ENCODE data around the gene REV3L.

REV3L gene

DNA sequence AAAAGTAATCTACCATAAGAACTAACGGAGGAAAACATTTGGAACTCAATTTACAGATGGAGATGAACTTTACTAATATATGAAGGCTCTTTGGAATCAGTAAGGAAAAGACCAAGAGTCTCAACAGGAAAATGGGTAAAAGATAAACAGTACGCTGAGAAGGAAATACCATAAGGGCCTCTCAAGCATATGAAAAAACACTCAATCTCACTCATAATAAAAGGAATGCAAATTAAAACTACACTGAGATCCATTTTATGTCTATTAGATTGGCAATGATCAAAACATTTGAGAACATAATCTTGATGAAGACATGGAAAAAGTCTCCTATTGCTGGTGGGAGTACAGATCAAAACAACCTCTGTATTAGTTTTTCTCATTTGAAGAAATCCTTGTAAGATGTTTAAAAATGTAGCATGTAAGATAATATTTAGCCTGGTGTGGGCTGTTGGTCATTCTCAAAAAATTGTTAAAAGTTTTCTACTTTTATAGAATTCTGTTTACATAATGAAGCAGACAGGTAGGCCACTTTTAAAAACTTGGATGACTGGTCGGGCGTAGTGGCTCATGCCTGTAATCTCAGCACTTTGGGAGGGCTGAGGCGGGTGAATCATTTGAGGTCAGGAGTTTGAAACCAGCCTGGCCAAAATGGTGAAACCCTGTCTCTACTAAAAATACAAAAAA lies 14.5 kb downstream of the REV3L start:
- no peaks in the 10 kb centered on the region for H3K27me3 Mint-ChIP-seq
- peak overlapping the region; percentile 0 for H3K27ac Mint-ChIP-seq
- H3K4me1 Mint-ChIP-seq (ENCODE audit: low read depth) = peaks cover 51% of the 10 kb centered on the region
- no peak overlapping the region for H3K4me3 Mint-ChIP-seq
- H3K36me3 Mint-ChIP-seq (ENCODE audit: low read depth) = peaks cover 41% of the 10 kb centered on the region
- H3K9me3 Mint-ChIP-seq = no peaks in the 10 kb centered on the region
- DNase-seq = no peak

- Mint-ChIP-seq H3K4me1 (ENCODE audit: low read depth) (peaks cover 41% of the 10 kb centered on the region), H3K27ac (no peak overlapping the region), H3K4me3 (no peak overlapping the region), H3K27me3 (no peaks in the 10 kb centered on the region), H3K36me3 (ENCODE audit: low read depth) (peaks cover 44% of the 10 kb centered on the region), H3K9me3 (peaks cover 9% of the 10 kb centered on the region)
- DNase-seq = no peak
Measured at GRCh38 chr6:111464184-111464583, 18.8 kb downstream of the REV3L start.

- peaks cover 50% of the 10 kb centered on the region for H3K36me3 Mint-ChIP-seq (ENCODE audit: low read depth)
- H3K9me3 Mint-ChIP-seq = peaks cover 21% of the 10 kb centered on the region
- H3K4me3 Mint-ChIP-seq = no peak overlapping the region
- no peaks in the 10 kb centered on the region for H3K27me3 Mint-ChIP-seq
- no peak overlapping the region for H3K27ac Mint-ChIP-seq
- H3K4me1 Mint-ChIP-seq (ENCODE audit: low read depth) = peaks cover 33% of the 10 kb centered on the region
- DNase-seq = no peak
Measured at GRCh38 chr6:111462770-111463391, 20.1 kb downstream of the REV3L start.

DNA sequence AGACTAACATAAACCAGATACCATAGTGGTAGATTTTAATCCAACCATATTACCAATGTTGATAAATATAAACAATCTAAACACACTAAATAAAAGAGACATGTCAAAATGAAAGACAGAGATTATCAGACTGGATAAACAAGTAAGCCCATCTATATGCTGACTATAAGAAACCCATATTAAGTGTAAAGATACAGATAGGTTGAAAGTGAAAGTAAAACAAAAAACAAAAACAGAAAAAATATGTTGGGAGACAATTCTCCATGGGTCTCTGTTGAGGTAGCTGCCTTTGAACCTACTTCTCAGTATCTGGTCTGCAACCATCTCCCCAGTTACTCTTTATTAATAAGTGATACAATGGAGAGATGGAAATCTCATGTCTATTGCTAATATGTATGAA lies 21.2 kb downstream of the REV3L start:
- Mint-ChIP-seq H3K4me3 (no peak overlapping the region), H3K9me3 (peaks cover 21% of the 10 kb centered on the region), H3K27ac (no peak overlapping the region), H3K27me3 (no peaks in the 10 kb centered on the region), H3K4me1 (ENCODE audit: low read depth) (peaks cover 34% of the 10 kb centered on the region), H3K36me3 (ENCODE audit: low read depth) (peaks cover 46% of the 10 kb centered on the region)
- no peak for DNase-seq

GRCh38 chr6:111458670-111459232 lies 24.3 kb downstream of the REV3L start:
- peaks cover 21% of the 10 kb centered on the region for H3K9me3 Mint-ChIP-seq
- peaks cover 55% of the 10 kb centered on the region for H3K36me3 Mint-ChIP-seq (ENCODE audit: low read depth)
- no peak overlapping the region for H3K4me3 Mint-ChIP-seq
- DNase-seq = no peak
- H3K27ac Mint-ChIP-seq = no peak overlapping the region
- H3K27me3 Mint-ChIP-seq = no peaks in the 10 kb centered on the region
- H3K4me1 Mint-ChIP-seq (ENCODE audit: low read depth) = peaks cover 38% of the 10 kb centered on the region

GRCh38 chr6:111456208-111456607 lies 26.8 kb downstream of the REV3L start:
- H3K9me3 Mint-ChIP-seq = peaks cover 21% of the 10 kb centered on the region
- no peak overlapping the region for H3K4me3 Mint-ChIP-seq
- H3K27ac Mint-ChIP-seq = no peak overlapping the region
- peaks cover 21% of the 10 kb centered on the region for H3K4me1 Mint-ChIP-seq (ENCODE audit: low read depth)
- no peaks in the 10 kb centered on the region for H3K27me3 Mint-ChIP-seq
- no peak for DNase-seq
- H3K36me3 Mint-ChIP-seq (ENCODE audit: low read depth) = peaks cover 46% of the 10 kb centered on the region

GRCh38 chr6:111450636-111451035 lies 32.4 kb downstream of the REV3L start:
- no peaks in the 10 kb centered on the region for H3K9me3 Mint-ChIP-seq
- H3K27me3 Mint-ChIP-seq = no peaks in the 10 kb centered on the region
- H3K27ac Mint-ChIP-seq = no peak overlapping the region
- no peak overlapping the region for H3K4me3 Mint-ChIP-seq
- H3K4me1 Mint-ChIP-seq (ENCODE audit: low read depth) = peaks cover 25% of the 10 kb centered on the region
- peaks cover 23% of the 10 kb centered on the region for H3K36me3 Mint-ChIP-seq (ENCODE audit: low read depth)
- no peak for DNase-seq

- Mint-ChIP-seq H3K4me3 (no peak overlapping the region), H3K9me3 (no peaks in the 10 kb centered on the region), H3K36me3 (ENCODE audit: low read depth) (peaks cover 19% of the 10 kb centered on the region), H3K4me1 (ENCODE audit: low read depth) (peaks cover 23% of the 10 kb centered on the region), H3K27ac (no peak overlapping the region), H3K27me3 (no peaks in the 10 kb centered on the region)
- no peak for DNase-seq
Measured at GRCh38 chr6:111450087-111450486, 32.9 kb downstream of the REV3L start.

DNA sequence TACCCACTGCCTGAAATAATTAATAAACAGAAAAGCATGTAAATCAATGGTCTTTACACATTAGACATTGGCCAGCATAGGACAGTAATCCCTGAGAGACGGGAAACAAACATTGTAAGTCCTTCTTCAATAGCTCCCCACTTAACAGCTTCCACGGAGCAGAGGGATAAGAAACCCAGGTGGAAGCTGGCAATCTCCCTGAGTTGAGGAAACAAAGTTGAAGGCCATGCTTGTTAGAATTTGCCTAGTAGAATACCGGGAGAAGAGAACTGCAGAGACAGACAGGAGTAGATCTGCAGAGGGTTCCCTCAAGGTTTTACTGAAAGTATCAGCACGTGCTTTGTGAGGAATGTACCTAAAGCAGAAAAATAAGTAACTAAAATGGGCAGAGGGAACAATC lies 33.9 kb downstream of the REV3L start:
- no peaks in the 10 kb centered on the region for H3K27me3 Mint-ChIP-seq
- H3K4me1 Mint-ChIP-seq (ENCODE audit: low read depth) = peaks cover 31% of the 10 kb centered on the region
- H3K36me3 Mint-ChIP-seq (ENCODE audit: low read depth) = peaks cover 13% of the 10 kb centered on the region
- H3K4me3 Mint-ChIP-seq = no peak overlapping the region
- H3K27ac Mint-ChIP-seq = no peak overlapping the region
- H3K9me3 Mint-ChIP-seq = no peaks in the 10 kb centered on the region
- DNase-seq = no peak

- no peak overlapping the region for H3K27ac Mint-ChIP-seq
- peaks cover 16% of the 10 kb centered on the region for H3K36me3 Mint-ChIP-seq (ENCODE audit: low read depth)
- no peaks in the 10 kb centered on the region for H3K27me3 Mint-ChIP-seq
- H3K4me1 Mint-ChIP-seq (ENCODE audit: low read depth) = peaks cover 43% of the 10 kb centered on the region
- no peak overlapping the region for H3K4me3 Mint-ChIP-seq
- no peaks in the 10 kb centered on the region for H3K9me3 Mint-ChIP-seq
- DNase-seq = no peak
Measured at GRCh38 chr6:111447051-111447450, 36.0 kb downstream of the REV3L start.

DNA sequence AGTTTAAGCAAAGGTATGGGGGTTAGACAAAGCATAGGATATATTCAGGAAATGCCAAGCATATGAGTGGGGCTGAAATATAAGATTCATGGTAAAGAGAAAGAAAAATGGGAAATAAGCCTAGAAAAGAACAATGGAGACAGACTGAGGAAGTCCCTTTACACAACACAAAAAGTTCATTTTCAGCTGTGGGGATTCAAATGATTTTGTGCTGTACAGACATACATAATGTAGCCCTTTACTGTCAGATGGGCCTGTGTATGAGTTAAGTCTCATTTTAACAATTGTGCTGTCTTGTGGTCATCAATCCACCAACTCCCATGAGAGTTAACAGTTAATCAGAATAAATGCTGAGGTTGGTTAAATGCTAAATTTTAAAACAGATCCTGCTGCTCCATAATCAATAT lies 37.2 kb downstream of the REV3L start:
- H3K9me3 Mint-ChIP-seq = no peaks in the 10 kb centered on the region
- H3K4me3 Mint-ChIP-seq = no peak overlapping the region
- peaks cover 43% of the 10 kb centered on the region for H3K4me1 Mint-ChIP-seq (ENCODE audit: low read depth)
- H3K27me3 Mint-ChIP-seq = no peaks in the 10 kb centered on the region
- no peak for DNase-seq
- no peak overlapping the region for H3K27ac Mint-ChIP-seq
- peaks cover 16% of the 10 kb centered on the region for H3K36me3 Mint-ChIP-seq (ENCODE audit: low read depth)

DNA sequence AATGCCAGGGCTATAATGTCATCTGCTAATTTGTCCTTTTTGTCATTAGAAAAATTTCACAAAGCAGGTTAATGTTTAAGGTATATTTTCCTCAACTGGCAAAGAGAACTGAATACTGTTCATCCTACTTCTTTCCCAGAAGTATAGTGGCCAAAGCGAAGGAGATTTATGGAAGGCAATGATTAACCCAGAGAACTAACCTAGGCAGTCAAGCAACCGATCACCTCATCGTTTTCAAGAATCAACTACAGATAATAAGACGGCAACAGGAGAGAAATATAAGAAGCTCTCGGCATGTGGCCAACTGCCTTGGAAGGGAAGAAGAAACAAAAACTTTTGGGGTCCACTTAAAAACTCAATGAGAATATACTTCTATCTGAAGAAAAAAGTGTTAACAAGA lies 38.2 kb downstream of the REV3L start:
- Mint-ChIP-seq H3K27ac (no peak overlapping the region), H3K36me3 (ENCODE audit: low read depth) (peaks cover 17% of the 10 kb centered on the region), H3K4me1 (ENCODE audit: low read depth) (peaks cover 43% of the 10 kb centered on the region), H3K4me3 (no peak overlapping the region), H3K27me3 (no peaks in the 10 kb centered on the region), H3K9me3 (no peaks in the 10 kb centered on the region)
- no peak for DNase-seq

DNA sequence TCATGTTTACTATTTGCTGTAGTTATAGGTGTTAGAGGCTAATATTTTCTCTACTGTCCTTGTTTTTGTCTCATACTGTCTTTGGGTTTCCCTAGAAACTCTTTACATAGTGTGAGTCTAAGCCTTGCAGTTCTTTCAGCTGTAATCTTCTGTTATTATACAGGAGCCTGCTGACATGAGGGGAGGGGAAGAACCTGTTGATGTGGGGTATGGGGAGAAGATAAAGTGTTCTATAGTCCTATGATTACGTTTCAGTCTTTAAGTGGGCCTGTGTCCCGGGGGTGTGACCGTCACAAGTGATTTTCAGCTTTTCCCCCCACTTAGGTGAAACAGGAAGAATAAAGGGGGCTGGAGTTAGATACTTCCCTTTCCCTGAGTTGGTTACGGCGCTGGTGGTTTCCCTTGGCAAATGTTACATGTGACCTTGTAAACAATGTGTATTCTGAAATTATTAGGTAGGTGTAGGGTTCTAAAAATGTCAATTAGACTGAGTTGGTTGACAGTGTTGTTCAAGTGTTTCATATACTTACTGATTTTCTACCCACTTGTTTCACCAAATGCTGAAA lies 41.3 kb downstream of the REV3L start:
- H3K9me3 Mint-ChIP-seq = no peaks in the 10 kb centered on the region
- H3K27me3 Mint-ChIP-seq = no peaks in the 10 kb centered on the region
- H3K27ac Mint-ChIP-seq = no peak overlapping the region
- DNase-seq = no peak
- peaks cover 44% of the 10 kb centered on the region for H3K4me1 Mint-ChIP-seq (ENCODE audit: low read depth)
- no peak overlapping the region for H3K4me3 Mint-ChIP-seq
- H3K36me3 Mint-ChIP-seq (ENCODE audit: low read depth) = peaks cover 14% of the 10 kb centered on the region

- Mint-ChIP-seq H3K27me3 (no peaks in the 10 kb centered on the region), H3K36me3 (ENCODE audit: low read depth) (peaks cover 18% of the 10 kb centered on the region), H3K4me1 (ENCODE audit: low read depth) (peaks cover 48% of the 10 kb centered on the region), H3K9me3 (peaks cover 4% of the 10 kb centered on the region), H3K27ac (no peak overlapping the region), H3K4me3 (no peak overlapping the region)
- DNase-seq = no peak
Measured at GRCh38 chr6:111439171-111439570, 43.8 kb downstream of the REV3L start.

- Mint-ChIP-seq H3K27me3 (no peaks in the 10 kb centered on the region), H3K36me3 (ENCODE audit: low read depth) (peaks cover 13% of the 10 kb centered on the region), H3K4me1 (ENCODE audit: low read depth) (peaks cover 52% of the 10 kb centered on the region), H3K9me3 (peaks cover 4% of the 10 kb centered on the region), H3K27ac (no peak overlapping the region), H3K4me3 (no peak overlapping the region)
- no peak for DNase-seq
Measured at GRCh38 chr6:111437573-111437972, 45.4 kb downstream of the REV3L start.

Data from activated T-cell treated with anti-CD3 and anti-CD28 coated beads, Interleukin-2, amount 50 U/mL, for 24 hours (primary cell).